K562 (cell line): ENCODE data around the gene TIMM10. TPM values are rescaled to one million over a fixed set of nuclear protein-coding genes. Genes with fewer than 3 reads are reported as not detected.

Experiments
- CTBP1 ChIP-seq: fragments of 450-650 bp; IDR thresholded peaks from 2 replicates; pipeline ENCODE4 v1.6.1; 2016; ENCODE audit warnings: borderline replicate concordance
- CXXC5 ChIP-seq: fragments of 250-450 bp; sonication (Bioruptor Pico); IDR thresholded peaks from 2 replicates; pipeline ENCODE4 v1.8.0; 2022; ENCODE audit warnings: inconsistent platforms, mild to moderate bottlenecking, moderate library complexity
- FOXA3 ChIP-seq, 2 experiments: fragments of 450-650 bp in 1 of 2; sonication (generic) in 1 of 2; formaldehyde crosslinking; IDR thresholded peaks in 1 of 2; conservative IDR thresholded peaks in 1 of 2; 2 replicates each; pipeline versions ENCODE4 v1.4.0 to v1.8.0; 2020 to 2022; ENCODE audit warnings: mild to moderate bottlenecking in 2 of 2, missing genetic modification reagents in 1 of 2
- HCFC1 ChIP-seq: IDR thresholded peaks from 2 replicates; pipeline ENCODE4 v1.6.1; 2012; ENCODE audit warnings: low read depth, low read length, improper control_type of control experiment
- HNRNPLL ChIP-seq: fragments of 200-400 bp; formaldehyde crosslinking; IDR thresholded peaks from 2 replicates; pipeline ENCODE4 v1.6.1; 2017; ENCODE audit warnings: low read length, low read depth, mild to moderate bottlenecking; ENCODE audit not compliant: poor library complexity, severe bottlenecking
- IRF1 ChIP-seq: sonication (generic); formaldehyde crosslinking; IDR thresholded peaks from 2 replicates; pipeline ENCODE4 v1.8.0; 2022; ENCODE audit warnings: missing genetic modification reagents, mild to moderate bottlenecking, borderline replicate concordance
- MAFK ChIP-seq: IDR thresholded peaks from 2 replicates; pipeline ENCODE4 v1.6.1; 2011; ENCODE audit warnings: low read length, improper control_type of control experiment
- MEIS2 ChIP-seq: fragments of 450-650 bp; IDR thresholded peaks from 2 replicates; pipeline ENCODE4 v1.6.1; 2014; ENCODE audit warnings: mild to moderate bottlenecking; ENCODE audit not compliant: partially characterized antibody
- MYC ChIP-seq, 2 experiments: fragments of 250-450 bp in 1 of 2; sonication (Bioruptor Pico) in 1 of 2; IDR thresholded peaks; 2 replicates each; pipeline versions ENCODE4 v1.5.1 to v1.6.1; 2012 to 2021; ENCODE audit warnings: low read depth in 2 of 2, borderline replicate concordance in 1 of 2, improper control_type of control experiment in 1 of 2, low read length in 1 of 2, mild to moderate bottlenecking in 1 of 2, moderate library complexity in 1 of 2
- NFATC3 ChIP-seq: fragments of 450-650 bp; IDR thresholded peaks from 2 replicates; pipeline ENCODE4 v1.6.1; 2017; ENCODE audit warnings: mild to moderate bottlenecking
- PKNOX1 ChIP-seq: fragments of 450-650 bp; IDR thresholded peaks from 2 replicates; pipeline ENCODE4 v1.6.1; 2016
- POLR2A ChIP-seq: fragments of 450-650 bp; conservative IDR thresholded peaks from 2 replicates; pipeline ENCODE4 v1.6.1; 2016
- POLR2G ChIP-seq: fragments of 200-400 bp; formaldehyde crosslinking; IDR thresholded peaks from 2 replicates; pipeline ENCODE4 v1.6.1; 2017; ENCODE audit warnings: low read depth, mild to moderate bottlenecking, antibody characterized with exemption, low read length, moderate library complexity
- RB1 ChIP-seq: fragments of 450-650 bp; IDR thresholded peaks from 2 replicates; pipeline ENCODE4 v1.6.1; 2017; ENCODE audit warnings: low read depth, mild to moderate bottlenecking
- RCOR1 ChIP-seq, 2 experiments: IDR thresholded peaks; 2 replicates each; pipeline ENCODE4 v1.6.1; 2012; ENCODE audit warnings: low read depth in 2 of 2, low read length in 2 of 2, borderline replicate concordance in 1 of 2, improper control_type of control experiment in 1 of 2
- SLC30A9 ChIP-seq: fragments of 250-450 bp; sonication (Bioruptor Pico); IDR thresholded peaks from 2 replicates; pipeline ENCODE4 v1.8.0; 2022; ENCODE audit warnings: mild to moderate bottlenecking, moderate library complexity
- SMAD4 ChIP-seq: fragments of 250-450 bp; sonication (Bioruptor Pico); conservative IDR thresholded peaks from 2 replicates; pipeline ENCODE4 v1.8.0; 2021; ENCODE audit warnings: inconsistent platforms, mild to moderate bottlenecking, moderate library complexity
- SRSF7 ChIP-seq: fragments of 200-400 bp; formaldehyde crosslinking; optimal IDR thresholded peaks from 2 replicates; pipeline ENCODE3; 2017; ENCODE audit warnings: mild to moderate bottlenecking, low read depth, low read length
- TEAD4 ChIP-seq, 2 experiments: sonication (generic) in 1 of 2; formaldehyde crosslinking in 1 of 2; IDR thresholded peaks; 2 replicates each; pipeline versions ENCODE4 v1.6.1 to v1.8.0; 2012 to 2022; ENCODE audit warnings: borderline replicate concordance in 1 of 2, inconsistent platforms in 1 of 2, low read length in 1 of 2, mild to moderate bottlenecking in 1 of 2, missing genetic modification reagents in 1 of 2
- ZFP1 ChIP-seq: fragments of 450-650 bp; formaldehyde crosslinking; IDR thresholded peaks from 2 replicates; pipeline ENCODE4 v1.4.0; 2020; ENCODE audit warnings: mild to moderate bottlenecking, mixed read lengths
- ZFX ChIP-seq: sonication (generic); formaldehyde crosslinking; IDR thresholded peaks from 2 replicates; pipeline ENCODE4 v1.8.0; 2022; ENCODE audit warnings: mild to moderate bottlenecking, missing genetic modification reagents, moderate library complexity
- ZNF274 ChIP-seq: IDR thresholded peaks from 2 replicates; pipeline ENCODE4 v1.6.1; 2011; ENCODE audit warnings: low read depth, mild to moderate bottlenecking, low read length, moderate library complexity, borderline replicate concordance
- ZNF354B ChIP-seq: fragments of 250-450 bp; sonication (Bioruptor Pico); IDR thresholded peaks from 2 replicates; pipeline ENCODE4 v1.4.0; 2020
- ZNF436 ChIP-seq: fragments of 250-450, 450-650 bp; sonication (Bioruptor Pico); formaldehyde crosslinking; IDR thresholded peaks from 2 replicates; pipeline ENCODE4 v1.7.0; 2020; ENCODE audit warnings: mild to moderate bottlenecking
- ZNF699 ChIP-seq: fragments of 250-450 bp; sonication (Bioruptor Pico); IDR thresholded peaks from 2 replicates; pipeline ENCODE4 v1.8.0; 2021; ENCODE audit warnings: mild to moderate bottlenecking, moderate library complexity; ENCODE audit not compliant: insufficient replicate concordance
- polyA plus RNA-seq, 8 experiments: library from polyadenylated mRNA; depleted of rRNA in 4 of 8; stranded (reverse) in 5 of 8; unstranded in 3 of 8; fragments of >200 nt; fragmentation: Nextera tagmentation in 2 of 8; fragmentation: Illumina TruSeq in 1 of 8; extraction: Ambion mirVana in 2 of 8; extraction: Trizol in 1 of 8; gene quantifications; 2 replicates each; pipeline versions ENCODE4 v1.2.1 to v1.2.3, GENCODE V29; 2011 to 2014; ENCODE audit warnings: inconsistent platforms in 1 of 8, missing spikeins in 1 of 8
- total RNA-seq, 7 experiments: library from RNA; depleted of rRNA in 6 of 7; stranded (reverse); fragments of >200 nt in 6 of 7; fragmentation: Illumina TruSeq in 2 of 7; extraction: Trizol in 2 of 7; gene quantifications; 2 replicates each; pipeline versions ENCODE4 v1.2.1 to v1.2.3, GENCODE V29; 2011 to 2021; ENCODE audit warnings: low replicate concordance in 1 of 7
- TF ChIP-seq, protein P1 (sequence below): fragments of 450-650 bp; formaldehyde crosslinking; IDR thresholded peaks from 2 replicates; pipeline ENCODE4 v1.4.0; 2020; ENCODE audit warnings: mild to moderate bottlenecking, moderate library complexity

TIMM10 gene
- total and polyA plus RNA-seq, 9 of the 15 experiments (the other 6 are each of a cell fraction or from before 2014, with no cell fraction given), result 109 to 553 (median 172) TPM

GRCh38 chr11:57527056-57527631 lies 3.4 kb downstream of the TIMM10 start (continued):
- TF ChIP-seq IRF1 (CRISPR knock-in tag) (no peak), NFATC3 (no peak), CXXC5 (peak; percentile 27), POLR2A (peak; percentile 32; the same call in 1 of the 2 replicates), SLC30A9 (CRISPR knock-in tag) (no peak), ZFX (CRISPR knock-in tag) (no peak), ZNF274 (no peak), RB1 (peak; percentile 23; the same call in 1 of the 2 replicates), HCFC1 (peak; percentile 13; the same call in 1 of the 2 replicates), PKNOX1 (no peak), MYC (IDR thresholded peaks at IDR 0.05; ENCODE audit: low read depth, low read length) (peak; percentile 60; the same call in 1 of the 2 replicates), MYC (CRISPR knock-in tag; IDR thresholded peaks at IDR 0.05; ENCODE audit: borderline replicate concordance, low read depth) (no peak), TEAD4 (IDR thresholded peaks at IDR 0.05; ENCODE audit: low read length) (0 out of 2 replicates have a peak, but pooled peaks have one; percentile 34), TEAD4 (CRISPR knock-in tag; IDR thresholded peaks at IDR 0.05; ENCODE audit: borderline replicate concordance) (no peak), ZFP1 (CRISPR knock-in tag) (no peak), CTBP1 (no peak; the same call in 1 of the 2 replicates), RCOR1 (IDR thresholded peaks at IDR 0.05; ENCODE audit: borderline replicate concordance in 1 of 2, low read depth in 2 of 2, low read length in 2 of 2) (0 out of 4 replicates have a peak, but pooled peaks of 1 of the 2 experiments have one; percentile 12), POLR2G (no peak), HNRNPLL (no peak), ZNF699 (CRISPR knock-in tag) (no peak), MEIS2 (no peak), SRSF7 (no peak), SMAD4 (peak; percentile 40; the same call in 1 of the 2 replicates), FOXA3 (CRISPR knock-in tag; conservative IDR thresholded peaks at IDR 0.05 in 1 of 2, IDR thresholded peaks at IDR 0.05 in 1 of 2) (no peak), MAFK (0 out of 2 replicates have a peak, but pooled peaks have one; percentile 19), ZNF354B (no peak), ZNF436 (CRISPR knock-in tag) (no peak)
- TF ChIP-seq, protein P1, sequence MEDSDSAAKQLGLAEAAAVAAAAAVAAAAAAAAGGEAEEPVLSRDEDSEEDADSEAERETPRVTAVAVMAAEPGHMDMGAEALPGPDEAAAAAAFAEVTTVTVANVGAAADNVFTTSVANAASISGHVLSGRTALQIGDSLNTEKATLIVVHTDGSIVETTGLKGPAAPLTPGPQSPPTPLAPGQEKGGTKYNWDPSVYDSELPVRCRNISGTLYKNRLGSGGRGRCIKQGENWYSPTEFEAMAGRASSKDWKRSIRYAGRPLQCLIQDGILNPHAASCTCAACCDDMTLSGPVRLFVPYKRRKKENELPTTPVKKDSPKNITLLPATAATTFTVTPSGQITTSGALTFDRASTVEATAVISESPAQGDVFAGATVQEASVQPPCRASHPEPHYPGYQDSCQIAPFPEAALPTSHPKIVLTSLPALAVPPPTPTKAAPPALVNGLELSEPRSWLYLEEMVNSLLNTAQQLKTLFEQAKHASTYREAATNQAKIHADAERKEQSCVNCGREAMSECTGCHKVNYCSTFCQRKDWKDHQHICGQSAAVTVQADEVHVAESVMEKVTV, result peak; percentile 95
